ENCODE data around the gene KRTAP19-2. TPM values are rescaled to one million over a fixed set of nuclear protein-coding genes. Genes with fewer than 3 reads are reported as not detected.
A peak's percentile ranks its signal among the peaks of the same experiment; 100 is the strongest.
"Not testable (repeated sequence)": the region's sequence is repeated elsewhere in the genome, so short reads cannot be mapped to it uniquely, and the experiment has no call there.

The KRTAP19-2 gene, protein sequence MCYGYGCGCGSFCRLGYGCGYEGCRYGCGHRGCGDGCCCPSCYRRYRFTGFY
- not detected for total RNA-seq
- polyA plus RNA-seq (ENCODE audit: insufficient read length in 2 of 2), result not detected
- long read RNA-seq, donor 1, result 0 reads
- long read RNA-seq, donor 2, result 0 reads
- long read RNA-seq, donor 3, result 0 reads
- long read RNA-seq, donor 4, result 0 reads

DNA sequence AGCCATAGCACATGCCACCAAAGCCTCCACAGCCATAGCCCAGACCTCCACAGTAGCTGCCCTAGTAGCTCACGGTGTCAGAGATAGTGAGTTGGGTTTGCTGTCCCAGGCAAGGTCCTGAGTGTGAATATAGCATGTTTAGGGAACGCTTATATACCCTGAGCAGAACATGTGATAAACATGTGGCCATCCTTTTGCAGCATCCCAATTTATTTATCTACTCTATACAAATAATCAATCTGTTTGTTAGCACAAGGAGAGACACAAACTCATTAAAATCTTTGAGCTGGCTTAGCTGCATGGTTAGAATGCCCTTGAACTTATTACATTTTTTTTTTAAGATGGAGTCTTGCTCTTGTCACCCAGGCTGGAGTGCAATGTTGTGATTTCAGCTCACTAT lies at the start of gene KRTAP19-2:
TSS of gene KRTAP19-2 (minus strand) at position 101 of the 400 bp plus-strand sequence. CDS start at position 13, 88 bp downstream.
- Histone ChIP-seq H3K9me3 (ENCODE audit: control insufficient read depth, insufficient read depth, low read length) (peaks cover 13% of the 10 kb centered on the region), H3K27ac (ENCODE audit: low read depth, low read length) (no peak within 1 kb of the TSS), H3K4me3 (ENCODE audit: low read depth, low read length) (no peak within 1 kb of the TSS), H3K27me3 (ENCODE audit: control insufficient read depth, insufficient read depth, low read length) (no peaks in the 10 kb centered on the region), H3K36me3 (ENCODE audit: control insufficient read depth, insufficient read depth, low read length) (no peaks in the 10 kb centered on the region), H3K4me1 (ENCODE audit: control insufficient read depth, insufficient read depth, low read length) (no peaks in the 10 kb centered on the region)
- DNase-seq (ENCODE audit: low read depth in 4 of 6, low spot score in 6 of 6), result no peak
- no CpG with 5 or more reads among the region's 2 CpGs for WGBS (ENCODE audit: insufficient coverage)

DNA sequence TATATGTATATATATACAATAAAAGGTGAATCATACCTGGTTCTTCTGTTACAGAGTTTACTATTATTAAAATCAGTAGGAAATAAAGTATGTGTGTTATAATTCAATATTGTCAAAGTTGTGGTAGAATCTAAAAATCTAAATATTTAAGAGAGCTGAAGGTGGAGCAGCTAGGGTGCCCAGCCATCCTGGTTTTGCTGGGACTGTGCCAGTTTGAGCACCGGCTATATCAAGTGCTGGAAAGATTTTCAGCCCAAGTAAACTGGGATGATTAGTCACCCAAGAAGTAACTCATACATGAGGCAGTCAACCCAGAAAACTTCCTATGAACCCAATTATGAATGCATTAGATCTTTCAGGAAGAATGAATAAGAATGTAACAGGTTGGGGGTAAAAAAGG lies 31.6 kb upstream of the KRTAP19-2 start:
- H3K27ac ChIP-seq (ENCODE audit: low read depth, low read length), result no peak overlapping the region
- no peaks in the 10 kb centered on the region for H3K36me3 ChIP-seq (ENCODE audit: control insufficient read depth, insufficient read depth, low read length)
- no peak for DNase-seq (ENCODE audit: low read depth in 4 of 6, low spot score in 6 of 6)
- H3K9me3 ChIP-seq (ENCODE audit: control insufficient read depth, insufficient read depth, low read length), result no peaks in the 10 kb centered on the region
- H3K4me3 ChIP-seq (ENCODE audit: low read depth, low read length), result no peak overlapping the region
- no peaks in the 10 kb centered on the region for H3K27me3 ChIP-seq (ENCODE audit: control insufficient read depth, insufficient read depth, low read length)
- WGBS (ENCODE audit: insufficient coverage), result no CpG with 5 or more reads among the region's 1 CpG
- no peaks in the 10 kb centered on the region for H3K4me1 ChIP-seq (ENCODE audit: control insufficient read depth, insufficient read depth, low read length)

DNA sequence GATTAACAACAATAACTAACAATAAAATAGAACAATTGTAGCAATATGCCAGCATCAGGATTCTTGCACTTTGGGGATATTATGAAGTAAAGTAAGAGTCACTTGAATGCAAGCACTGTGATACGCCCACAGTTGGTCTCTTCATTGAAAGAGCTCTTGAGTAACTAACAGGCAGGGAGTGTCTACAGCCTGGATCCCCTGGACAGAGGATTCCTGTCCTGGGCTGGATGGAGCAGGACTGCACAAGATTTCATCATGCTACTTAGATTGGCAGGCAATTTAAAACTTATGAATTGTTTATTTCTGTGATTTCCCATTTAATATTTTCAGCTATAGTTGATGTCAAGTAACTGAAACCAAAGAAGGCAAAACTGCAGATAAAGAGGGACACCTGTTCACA lies 28.4 kb upstream of the KRTAP19-2 start:
- peak in 1 of 6 donors; percentile 1 for DNase-seq (ENCODE audit: low read depth in 4 of 6, low spot score in 6 of 6)
- Histone ChIP-seq H3K27me3 (ENCODE audit: control insufficient read depth, insufficient read depth, low read length) (no peaks in the 10 kb centered on the region), H3K4me3 (ENCODE audit: low read depth, low read length) (no peak overlapping the region), H3K4me1 (ENCODE audit: control insufficient read depth, insufficient read depth, low read length) (no peaks in the 10 kb centered on the region), H3K27ac (ENCODE audit: low read depth, low read length) (no peak overlapping the region), H3K9me3 (ENCODE audit: control insufficient read depth, insufficient read depth, low read length) (no peaks in the 10 kb centered on the region), H3K36me3 (ENCODE audit: control insufficient read depth, insufficient read depth, low read length) (no peaks in the 10 kb centered on the region)
- WGBS (ENCODE audit: insufficient coverage), result 86% methylated on average over 1 of the region's 1 CpG

DNA sequence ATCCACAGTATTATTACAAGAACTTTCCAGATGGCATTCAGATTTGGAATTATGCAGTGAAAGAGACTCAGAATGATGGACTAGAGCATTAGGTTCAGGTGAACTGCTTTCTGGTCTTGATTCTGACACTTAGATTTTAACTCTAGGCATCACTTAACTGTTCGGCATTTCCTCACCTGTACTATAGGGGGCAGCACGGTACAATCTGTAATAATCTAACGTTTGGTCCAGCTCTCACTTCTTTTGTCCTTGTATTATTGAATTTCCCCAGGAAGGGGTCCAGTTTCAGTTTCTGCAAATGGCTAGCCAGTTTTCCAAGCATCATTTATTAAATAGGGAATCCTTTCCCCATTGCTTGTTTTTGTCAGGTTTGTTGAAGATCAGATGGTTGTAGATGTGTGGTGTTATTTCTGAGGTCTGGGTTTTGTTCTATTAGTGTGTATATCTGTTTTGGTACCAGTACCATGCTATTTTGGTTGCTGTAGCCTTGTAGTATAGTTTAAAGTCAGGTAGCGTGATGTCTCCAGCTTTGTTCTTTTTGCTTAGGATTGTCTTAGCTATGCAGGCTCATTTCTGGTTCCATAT lies 18.5 kb upstream of the KRTAP19-2 start:
- H3K4me3 ChIP-seq (ENCODE audit: low read depth, low read length); H3K36me3 ChIP-seq (ENCODE audit: control insufficient read depth, insufficient read depth, low read length); H3K4me1 ChIP-seq (ENCODE audit: control insufficient read depth, insufficient read depth, low read length); H3K9me3 ChIP-seq (ENCODE audit: control insufficient read depth, insufficient read depth, low read length); DNase-seq (ENCODE audit: low read depth in 4 of 6, low spot score in 6 of 6); H3K27ac ChIP-seq (ENCODE audit: low read depth, low read length); H3K27me3 ChIP-seq (ENCODE audit: control insufficient read depth, insufficient read depth, low read length): not testable (repeated sequence)
- WGBS (ENCODE audit: insufficient coverage), result 27% methylated on average over 4 of the region's 4 CpGs

DNA sequence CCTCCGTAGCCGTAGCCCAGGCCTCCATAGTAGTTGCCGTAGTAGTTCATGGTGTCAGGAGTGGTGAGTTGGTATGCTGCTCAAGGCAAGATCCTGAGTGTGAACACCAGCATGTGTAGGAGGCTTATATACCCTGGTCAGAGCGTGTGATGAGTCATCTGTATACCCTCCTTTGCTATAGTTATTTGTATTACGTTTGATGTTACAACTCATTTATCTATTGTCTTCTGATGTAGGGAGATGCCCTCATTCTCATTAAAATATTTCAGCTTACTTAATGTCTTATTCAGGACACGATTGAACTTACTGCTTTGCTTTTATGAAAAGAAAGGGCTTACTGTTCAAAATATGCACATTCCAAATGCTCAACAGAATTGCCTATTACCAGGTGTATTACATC lies 14.8 kb upstream of the KRTAP19-2 start, which contains the start of gene KRTAP19-5:
TSS of gene KRTAP19-5 (minus strand) at position 101 of the 400 bp plus-strand sequence. CDS start at position 50, 51 bp downstream.
- 100% methylated on average over 2 of the region's 6 CpGs for WGBS (ENCODE audit: insufficient coverage)
- H3K4me3 ChIP-seq (ENCODE audit: low read depth, low read length), result no peak within 1 kb of the TSS

DNA sequence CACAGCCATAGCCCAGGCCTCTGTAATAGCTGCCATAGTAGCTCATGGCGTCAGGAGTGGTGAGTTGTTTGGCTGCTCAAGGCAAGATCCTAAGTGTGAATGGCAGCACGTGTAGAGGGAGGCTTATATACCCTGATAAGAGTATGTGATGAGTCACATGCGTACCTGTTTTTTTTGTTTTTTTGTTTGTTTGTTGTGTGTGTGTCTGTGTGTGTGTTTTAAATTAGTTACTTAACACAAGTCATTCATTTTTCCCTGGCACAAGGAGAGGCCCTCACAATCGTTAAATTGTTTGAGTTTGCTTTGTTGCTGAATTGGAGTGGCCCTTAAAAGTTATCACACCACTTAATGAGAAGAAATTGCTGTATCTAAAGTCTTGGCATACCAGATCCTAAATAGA lies 9.8 kb upstream of the KRTAP19-2 start, which contains the start of gene KRTAP19-4:
TSS of gene KRTAP19-4 (minus strand) at position 101 of the 400 bp plus-strand sequence. CDS start at position 46, 55 bp downstream.
- no peaks in the 10 kb centered on the region for H3K4me1 ChIP-seq (ENCODE audit: control insufficient read depth, insufficient read depth, low read length)
- WGBS (ENCODE audit: insufficient coverage), result 100% methylated on average over 2 of the region's 4 CpGs
- no peak within 1 kb of the TSS for H3K27ac ChIP-seq (ENCODE audit: low read depth, low read length)
- H3K4me3 ChIP-seq (ENCODE audit: low read depth, low read length), result no peak within 1 kb of the TSS
- H3K36me3 ChIP-seq (ENCODE audit: control insufficient read depth, insufficient read depth, low read length), result no peaks in the 10 kb centered on the region
- DNase-seq (ENCODE audit: low read depth in 4 of 6, low spot score in 6 of 6), result no peak
- peaks cover 2% of the 10 kb centered on the region for H3K9me3 ChIP-seq (ENCODE audit: control insufficient read depth, insufficient read depth, low read length)
- no peaks in the 10 kb centered on the region for H3K27me3 ChIP-seq (ENCODE audit: control insufficient read depth, insufficient read depth, low read length)

More for the DNA sequence above, 14.8 kb upstream of the KRTAP19-2 start, which contains the start of gene KRTAP19-5:
- H3K9me3 ChIP-seq (ENCODE audit: control insufficient read depth, insufficient read depth, low read length), result no peaks in the 10 kb centered on the region
- no peak for DNase-seq (ENCODE audit: low read depth in 4 of 6, low spot score in 6 of 6)
- H3K36me3 ChIP-seq (ENCODE audit: control insufficient read depth, insufficient read depth, low read length), result no peaks in the 10 kb centered on the region
- H3K27ac ChIP-seq (ENCODE audit: low read depth, low read length), result no peak within 1 kb of the TSS
- H3K27me3 ChIP-seq (ENCODE audit: control insufficient read depth, insufficient read depth, low read length), result no peaks in the 10 kb centered on the region
- no peaks in the 10 kb centered on the region for H3K4me1 ChIP-seq (ENCODE audit: control insufficient read depth, insufficient read depth, low read length)

DNA sequence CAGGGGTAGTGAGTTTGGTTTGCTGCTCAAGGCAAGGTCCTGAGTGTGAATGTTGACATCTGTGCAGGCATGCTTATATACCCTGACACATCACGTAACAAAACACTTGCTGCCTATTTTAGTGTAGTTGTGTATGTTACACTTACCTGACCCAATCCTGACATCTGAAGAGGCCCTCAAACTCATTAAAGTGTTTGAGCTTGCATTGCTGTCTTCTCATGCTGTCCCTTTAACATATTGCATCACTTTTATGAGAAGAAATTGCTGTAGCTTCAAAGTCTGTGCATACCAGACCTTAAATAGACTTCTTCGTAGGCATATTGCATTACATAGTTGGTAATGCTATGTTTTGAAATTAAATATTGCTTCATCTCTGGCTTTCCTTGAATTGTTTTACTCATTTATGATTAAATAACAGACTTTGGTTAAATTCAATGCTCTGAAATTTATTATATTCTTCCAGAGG lies 4.8 kb upstream of the KRTAP19-2 start, which contains the start of gene KRTAP19-3:
TSS of gene KRTAP19-3 (minus strand) at position 51 of the 466 bp plus-strand sequence. CDS start 56 bp downstream, outside the sequence.
- no peak for DNase-seq (ENCODE audit: low read depth in 4 of 6, low spot score in 6 of 6)
- WGBS (ENCODE audit: insufficient coverage), result no CpG with 5 or more reads among the region's 2 CpGs

DNA sequence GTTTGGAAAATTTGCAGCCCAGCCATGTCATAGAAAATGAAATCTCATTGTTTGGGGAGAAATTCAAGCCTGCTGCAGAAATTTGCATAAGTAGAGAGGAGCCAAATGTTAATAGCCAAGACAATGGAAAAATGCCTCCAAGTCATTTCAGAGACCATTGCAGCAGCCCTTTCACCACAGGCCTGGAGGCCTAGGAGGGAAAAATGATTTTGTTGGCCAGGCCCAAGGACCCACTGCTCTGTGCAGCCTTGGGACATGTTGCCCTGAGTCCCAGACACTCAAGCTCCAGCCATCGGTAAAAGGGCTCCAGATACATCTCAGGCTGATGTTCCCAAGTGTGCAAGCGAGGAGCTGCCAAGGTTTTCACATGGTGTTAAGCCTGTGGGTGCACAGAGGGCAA lies 1.1 kb downstream of the KRTAP19-2 start:
- Histone ChIP-seq H3K4me1 (ENCODE audit: control insufficient read depth, insufficient read depth, low read length) (no peaks in the 10 kb centered on the region), H3K4me3 (ENCODE audit: low read depth, low read length) (no peak overlapping the region), H3K9me3 (ENCODE audit: control insufficient read depth, insufficient read depth, low read length) (peaks cover 13% of the 10 kb centered on the region), H3K27ac (ENCODE audit: low read depth, low read length) (no peak overlapping the region), H3K27me3 (ENCODE audit: control insufficient read depth, insufficient read depth, low read length) (no peaks in the 10 kb centered on the region), H3K36me3 (ENCODE audit: control insufficient read depth, insufficient read depth, low read length) (no peaks in the 10 kb centered on the region)
- no peak for DNase-seq (ENCODE audit: low read depth in 4 of 6, low spot score in 6 of 6)
- WGBS (ENCODE audit: insufficient coverage), result 88% methylated on average over 2 of the region's 2 CpGs

More for the DNA sequence above, 4.8 kb upstream of the KRTAP19-2 start, which contains the start of gene KRTAP19-3:
- H3K27me3 ChIP-seq (ENCODE audit: control insufficient read depth, insufficient read depth, low read length), result no peaks in the 10 kb centered on the region
- H3K27ac ChIP-seq (ENCODE audit: low read depth, low read length), result no peak within 1 kb of the TSS
- H3K36me3 ChIP-seq (ENCODE audit: control insufficient read depth, insufficient read depth, low read length), result no peaks in the 10 kb centered on the region
- H3K9me3 ChIP-seq (ENCODE audit: control insufficient read depth, insufficient read depth, low read length), result peaks cover 2% of the 10 kb centered on the region
- H3K4me3 ChIP-seq (ENCODE audit: low read depth, low read length), result no peak within 1 kb of the TSS
- H3K4me1 ChIP-seq (ENCODE audit: control insufficient read depth, insufficient read depth, low read length), result no peaks in the 10 kb centered on the region

DNA sequence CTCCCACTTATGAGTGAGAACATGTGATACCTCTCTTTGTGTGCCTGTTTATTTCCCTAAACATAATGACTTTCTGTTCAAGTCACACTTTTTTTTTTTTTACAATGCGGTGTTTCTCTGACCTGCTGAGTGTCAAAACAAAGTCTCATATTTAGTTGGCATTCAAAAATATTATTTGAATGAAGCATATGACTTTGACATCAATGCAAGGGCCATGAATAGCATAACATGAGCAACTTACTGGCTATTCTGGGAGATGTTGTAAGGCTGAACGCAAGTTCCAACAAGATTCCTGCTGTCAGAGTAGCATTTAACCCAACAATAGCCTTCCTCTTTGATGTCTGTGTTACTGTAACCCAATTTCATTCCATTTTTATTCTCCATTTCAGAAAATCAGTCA lies 5.1 kb downstream of the KRTAP19-2 start:
- no peak overlapping the region for H3K4me3 ChIP-seq (ENCODE audit: low read depth, low read length)
- no peaks in the 10 kb centered on the region for H3K36me3 ChIP-seq (ENCODE audit: control insufficient read depth, insufficient read depth, low read length)
- H3K27ac ChIP-seq (ENCODE audit: low read depth, low read length), result no peak overlapping the region
- WGBS (ENCODE audit: insufficient coverage), result no CpG with 5 or more reads among the region's 2 CpGs
- no peaks in the 10 kb centered on the region for H3K27me3 ChIP-seq (ENCODE audit: control insufficient read depth, insufficient read depth, low read length)
- H3K9me3 ChIP-seq (ENCODE audit: control insufficient read depth, insufficient read depth, low read length), result peaks cover 13% of the 10 kb centered on the region
- H3K4me1 ChIP-seq (ENCODE audit: control insufficient read depth, insufficient read depth, low read length), result no peaks in the 10 kb centered on the region
- no peak for DNase-seq (ENCODE audit: low read depth in 4 of 6, low spot score in 6 of 6)

DNA sequence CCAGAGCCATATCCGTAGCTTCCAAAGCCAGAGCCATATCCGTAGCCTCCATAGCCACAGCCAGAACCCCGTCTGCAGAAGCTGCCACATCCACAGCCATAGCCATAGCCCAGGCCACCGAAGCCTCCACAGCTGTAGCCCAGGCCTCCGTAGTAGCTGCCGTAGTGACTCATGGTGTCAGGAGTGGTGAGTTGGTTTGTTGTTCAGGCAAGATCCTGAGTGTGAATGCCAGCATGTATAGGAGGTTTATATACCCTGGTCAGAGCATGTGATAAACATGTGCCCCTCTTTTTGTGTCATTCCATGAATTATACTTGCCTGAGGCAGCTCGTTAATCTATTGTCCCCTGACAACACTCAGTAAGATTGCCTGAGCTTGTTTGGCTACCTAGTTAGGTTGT lies 7.1 kb downstream of the KRTAP19-2 start, which contains the start of gene KRTAP19-1:
TSS of gene KRTAP19-1 (minus strand) at position 223 of the 400 bp plus-strand sequence. CDS start at position 173, 50 bp downstream.
- Histone ChIP-seq H3K27ac (ENCODE audit: low read depth, low read length) (no peak within 1 kb of the TSS), H3K4me1 (ENCODE audit: control insufficient read depth, insufficient read depth, low read length) (no peaks in the 10 kb centered on the region), H3K27me3 (ENCODE audit: control insufficient read depth, insufficient read depth, low read length) (no peaks in the 10 kb centered on the region), H3K36me3 (ENCODE audit: control insufficient read depth, insufficient read depth, low read length) (no peaks in the 10 kb centered on the region), H3K4me3 (ENCODE audit: low read depth, low read length) (no peak within 1 kb of the TSS), H3K9me3 (ENCODE audit: control insufficient read depth, insufficient read depth, low read length) (no peaks in the 10 kb centered on the region)
- DNase-seq (ENCODE audit: low read depth in 4 of 6, low spot score in 6 of 6), result no peak
- 88% methylated on average over 5 of the region's 7 CpGs for WGBS (ENCODE audit: insufficient coverage)

Data from spinal cord (tissue), 10 donors.